Neural crest cell (in vitro differentiated cells): Measurements from ENCODE around the gene USP53. TPM values are rescaled to one million over a fixed set of nuclear protein-coding genes. Genes with fewer than 3 reads are reported as not detected.
"Not testable (repeated sequence)": the region's sequence is repeated elsewhere in the genome, so short reads cannot be mapped to it uniquely, and the experiment has no call there.

Experiments
- DNase-seq: peaks from one replicate; pipeline ENCODE4 v3.0.0; 2021; ENCODE audit warnings: low read depth, mixed read lengths, low spot score
- H3K27ac Mint-ChIP-seq: one replicate; pipeline ENCODE4 v1.8.0; 2021; ENCODE audit warnings: mild to moderate bottlenecking, mixed read lengths; ENCODE audit not compliant: unreplicated experiment
- H3K27me3 Mint-ChIP-seq: 2 replicates; pipeline ENCODE4 v1.8.0; 2021; ENCODE audit warnings: low read depth, mild to moderate bottlenecking, mixed read lengths
- H3K36me3 Mint-ChIP-seq: 2 replicates; pipeline ENCODE4 v1.8.0; 2021; ENCODE audit warnings: low read depth, mild to moderate bottlenecking, mixed read lengths
- H3K4me1 Mint-ChIP-seq: 2 replicates; pipeline ENCODE4 v1.8.0; 2021; ENCODE audit warnings: mixed read lengths
- H3K4me3 Mint-ChIP-seq: one replicate; pipeline ENCODE4 v1.8.0; 2021; ENCODE audit warnings: mild to moderate bottlenecking, mixed read lengths
- H3K9me3 Mint-ChIP-seq: 2 replicates; pipeline ENCODE4 v1.8.0; 2021; ENCODE audit warnings: mixed read lengths
- CTCF ChIP-seq: fragments of 200-600 bp; sonication (generic); conservative IDR thresholded peaks from 2 replicates; pipeline ENCODE4 v1.5.0; 2021; ENCODE audit warnings: antibody characterized with exemption, mild to moderate bottlenecking
- total RNA-seq: library from RNA; stranded (reverse); gene quantifications from 2 replicates; pipeline ENCODE4 v1.2.1, GENCODE V29; 2021

The USP53 gene
- total RNA-seq, 1 donor from 2014 or later, result 6.4 TPM

DNA sequence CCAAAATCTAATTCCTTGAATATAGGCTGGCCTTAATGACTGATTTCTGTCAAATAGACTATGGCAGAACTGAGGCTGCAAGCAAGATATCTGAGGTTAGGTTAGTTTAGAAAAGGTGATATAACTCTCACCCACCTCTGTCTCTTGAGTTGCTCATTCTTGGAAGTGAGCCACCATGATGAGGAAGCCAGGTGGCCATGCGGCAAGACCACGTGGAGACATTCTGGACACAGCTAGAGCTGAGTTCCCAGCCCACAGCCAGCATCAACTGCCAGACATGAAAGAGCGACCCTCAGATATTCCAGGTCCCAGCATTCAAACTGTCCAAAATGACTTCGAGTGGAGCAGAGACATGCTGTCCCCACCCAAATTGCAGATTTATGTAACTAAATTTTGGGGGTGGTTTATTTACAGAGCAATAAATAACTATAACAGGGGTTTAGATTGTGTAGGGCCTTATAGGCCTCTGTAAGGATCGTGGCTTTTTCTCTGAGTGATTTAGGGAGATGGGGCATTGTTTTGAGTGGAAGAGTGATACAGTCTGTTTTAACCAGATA, 33.7 kb downstream of the USP53 start:
- no peaks in the 10 kb centered on the region for H3K4me1 Mint-ChIP-seq
- peak overlapping the region; percentile 32 for H3K27ac Mint-ChIP-seq
- H3K36me3 Mint-ChIP-seq, result no peaks in the 10 kb centered on the region
- H3K9me3 Mint-ChIP-seq, result no peaks in the 10 kb centered on the region
- DNase-seq, result no peak
- TF ChIP-seq CTCF, result no peak
- no peak overlapping the region for H3K4me3 Mint-ChIP-seq
- H3K27me3 Mint-ChIP-seq, result no peaks in the 10 kb centered on the region

DNA sequence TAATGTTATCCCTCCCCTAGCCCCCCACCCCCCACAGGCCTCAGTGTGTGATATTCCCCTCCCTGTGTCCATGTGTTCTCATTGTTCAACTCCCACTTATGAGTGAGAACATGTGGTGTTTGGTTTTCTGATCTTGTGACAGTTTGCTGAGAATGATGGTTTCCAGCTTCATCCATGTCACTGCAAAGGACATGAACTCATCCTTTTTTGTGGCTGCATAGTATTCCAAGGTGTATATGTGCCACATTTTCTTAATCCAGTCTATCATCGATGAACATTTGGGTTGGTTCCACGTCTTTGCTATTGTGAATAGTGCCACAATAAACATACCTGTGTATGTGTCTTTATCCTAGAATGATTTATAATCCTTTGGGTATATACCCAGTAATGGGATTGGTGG, 38.5 kb downstream of the USP53 start:
- peaks cover 14% of the 10 kb centered on the region for H3K9me3 Mint-ChIP-seq
- H3K36me3 Mint-ChIP-seq, result peaks cover 25% of the 10 kb centered on the region
- H3K4me1 Mint-ChIP-seq, H3K27ac Mint-ChIP-seq, DNase-seq, H3K4me3 Mint-ChIP-seq, H3K27me3 Mint-ChIP-seq: not testable (repeated sequence)

DNA sequence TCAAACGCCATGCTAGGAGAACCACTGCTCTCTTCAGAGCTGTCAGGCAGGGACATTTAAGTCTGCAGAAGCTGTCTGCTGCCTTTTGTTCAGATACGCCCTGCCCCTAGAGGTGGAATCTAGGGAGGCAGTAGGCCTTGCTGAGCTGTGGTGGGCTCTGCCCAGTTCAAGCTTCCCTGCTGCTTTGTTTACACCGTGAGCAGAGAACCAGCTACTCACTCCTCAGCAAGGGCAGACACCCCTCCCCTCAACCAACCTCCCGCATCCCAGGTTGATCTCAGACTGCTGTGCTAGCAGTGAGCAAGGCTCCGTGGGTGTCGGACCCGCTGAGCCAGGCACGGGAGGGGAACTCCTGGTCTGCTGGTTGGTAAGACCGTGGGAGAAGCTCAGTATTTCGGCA, 42.7 kb downstream of the USP53 start:
- peak overlapping the region; percentile 27 for H3K27ac Mint-ChIP-seq
- peaks cover 25% of the 10 kb centered on the region for H3K36me3 Mint-ChIP-seq
- not testable (repeated sequence) for DNase-seq

DNA sequence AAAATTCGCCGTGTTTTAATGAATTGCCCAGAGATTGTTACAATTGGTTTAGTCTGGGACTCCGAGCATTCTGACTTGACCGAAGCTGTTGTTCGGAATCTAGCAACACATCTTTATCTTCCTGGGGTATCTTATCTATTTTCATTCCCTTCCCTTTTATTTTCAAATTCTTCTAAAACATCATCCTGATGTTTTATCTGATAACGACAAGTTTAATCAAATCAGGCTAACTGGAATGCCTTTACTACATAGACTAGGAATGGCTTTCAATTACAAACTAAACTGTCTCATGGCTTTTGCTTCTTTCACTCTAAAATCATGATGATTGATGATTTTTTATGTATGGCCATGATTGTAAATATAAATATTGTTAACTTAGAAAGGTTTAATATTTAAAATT, 48.0 kb downstream of the USP53 start:
- TF ChIP-seq CTCF, result no peak
- no peaks in the 10 kb centered on the region for H3K36me3 Mint-ChIP-seq
- no peaks in the 10 kb centered on the region for H3K9me3 Mint-ChIP-seq
- no peak overlapping the region for H3K4me3 Mint-ChIP-seq
- H3K27ac Mint-ChIP-seq, result no peak overlapping the region
- DNase-seq, result no peak
- no peaks in the 10 kb centered on the region for H3K27me3 Mint-ChIP-seq
- no peaks in the 10 kb centered on the region for H3K4me1 Mint-ChIP-seq

More for the DNA sequence above, 42.7 kb downstream of the USP53 start:
- peaks cover 14% of the 10 kb centered on the region for H3K9me3 Mint-ChIP-seq
- not testable (repeated sequence) for H3K27me3 Mint-ChIP-seq, H3K4me1 Mint-ChIP-seq, H3K4me3 Mint-ChIP-seq

GRCh38 chr4:119261986-119262385, 49.5 kb downstream of the USP53 start:
- Mint-ChIP-seq H3K27me3 (no peaks in the 10 kb centered on the region), H3K27ac (no peak overlapping the region), H3K36me3 (peaks cover 5% of the 10 kb centered on the region), H3K4me3 (no peak overlapping the region), H3K9me3 (no peaks in the 10 kb centered on the region), H3K4me1 (no peaks in the 10 kb centered on the region)
- no peak for DNase-seq
- TF ChIP-seq CTCF, result no peak

- H3K4me1 Mint-ChIP-seq, result no peaks in the 10 kb centered on the region
- H3K27me3 Mint-ChIP-seq, result no peaks in the 10 kb centered on the region
- H3K27ac Mint-ChIP-seq, result no peak overlapping the region
- no peaks in the 10 kb centered on the region for H3K9me3 Mint-ChIP-seq
- peaks cover 5% of the 10 kb centered on the region for H3K36me3 Mint-ChIP-seq
- no peak for TF ChIP-seq CTCF
- H3K4me3 Mint-ChIP-seq, result no peak overlapping the region
- no peak for DNase-seq
Measured at GRCh38 chr4:119264743-119265142, 52.2 kb downstream of the USP53 start.
